Esophagus muscularis mucosa (tissue), 4 donors: Measurements from ENCODE around the gene TCN1. TPM values are rescaled to one million over a fixed set of nuclear protein-coding genes. Genes with fewer than 3 reads are reported as not detected.

Experiments used
- DNase-seq: peaks from one replicate; pipeline ENCODE4 v3.0.0-alpha.2; 2017; ENCODE audit errors: extremely low spot score
- H3K27ac ChIP-seq, 4 donors: fragments of 200-600 bp; sonication (generic); replicated peaks in 1 of 4; 1 replicate in 3 of 4; 2 replicates in 1 of 4; pipeline ENCODE4 v1.5.1; 2016 to 2019; ENCODE audit warnings: mild to moderate bottlenecking in 1 of 4
- H3K27me3 ChIP-seq, 4 donors: fragments of 200-600 bp; sonication (generic); one replicate each; pipeline versions ENCODE4 v1.5.1 to v1.6.0; 2016 to 2019
- H3K36me3 ChIP-seq, 4 donors: fragments of 200-600 bp; sonication (generic); one replicate each; pipeline ENCODE4 v1.5.1; 2016 to 2019
- H3K4me1 ChIP-seq, 4 donors: fragments of 200-600 bp; sonication (generic); one replicate each; pipeline ENCODE4 v1.5.1; 2016 to 2019
- H3K4me3 ChIP-seq, 4 donors: fragments of 200-600 bp; sonication (generic); 1 replicate in 2 of 4; 2 replicates in 2 of 4; pipeline ENCODE4 v1.5.1; 2016 to 2019; ENCODE audit warnings: mild to moderate bottlenecking in 4 of 4, moderate library complexity in 1 of 4
- H3K9me3 ChIP-seq, 4 donors: fragments of 200-600 bp; sonication (generic); 1 replicate in 3 of 4; 2 replicates in 1 of 4; pipeline ENCODE4 v1.5.1; 2016 to 2019
- EP300 ChIP-seq: sonication (generic); formaldehyde crosslinking; IDR thresholded peaks from one replicate; pipeline ENCODE4 v1.6.1; 2017; ENCODE audit warnings: antibody characterized with exemption
- POLR2A ChIP-seq: fragments of 450-650 bp; IDR thresholded peaks from one replicate; pipeline ENCODE4 v1.6.1; 2017; ENCODE audit warnings: antibody characterized with exemption, moderate library complexity, mild to moderate bottlenecking, low read depth
- POLR2AphosphoS5 ChIP-seq, 2 donors: sonication (generic); formaldehyde crosslinking; IDR thresholded peaks; one replicate each; pipeline ENCODE4 v1.6.1; 2017; ENCODE audit warnings: antibody characterized with exemption in 2 of 2
- WGBS: methylation state at CpG from one replicate; pipeline ENCODE4 v1.1.5; 2018; 5-methylcytosine and 5-hydroxymethylcytosine counted together
- intact Hi-C: fragments of 100-400 bp; cut with DNase I; formaldehyde crosslinking; loops from one replicate; pipeline ENCODE4 v1.15.1; 2023
- total RNA-seq, 4 donors: library from RNA; depleted of rRNA; stranded (reverse); fragments of >200 nt; gene quantifications; one replicate each; pipeline versions ENCODE4 v1.1.0 to v1.2.1, GENCODE V29; 2016
- TF ChIP-seq, protein P1 (sequence below), 3 experiments: fragments of 200-600 bp in 2 of 3; fragments of 450-650 bp in 1 of 3; sonication (generic) in 2 of 3; IDR thresholded peaks; one replicate each; pipeline ENCODE4 v1.5.1; 2017 to 2019; ENCODE audit warnings: antibody characterized with exemption in 3 of 3, mild to moderate bottlenecking in 2 of 3, moderate library complexity in 1 of 3

TCN1 gene
- total RNA-seq, 4 donors from 2014 or later = 0.66 TPM; not detected in 3

GRCh38 chr11:59807047-59807610, 59.2 kb downstream of the TCN1 start:
- intact Hi-C loops = loop anchor here (10.0 kb wide), 2 partner anchors 142 to 272 kb away; partner anchors contain the start of gene PATL1
- TF ChIP-seq POLR2AphosphoS5 (IDR thresholded peaks at IDR 0.05) (no peak), POLR2A (no peak), EP300 (no peak)
- TF ChIP-seq, protein P1, sequence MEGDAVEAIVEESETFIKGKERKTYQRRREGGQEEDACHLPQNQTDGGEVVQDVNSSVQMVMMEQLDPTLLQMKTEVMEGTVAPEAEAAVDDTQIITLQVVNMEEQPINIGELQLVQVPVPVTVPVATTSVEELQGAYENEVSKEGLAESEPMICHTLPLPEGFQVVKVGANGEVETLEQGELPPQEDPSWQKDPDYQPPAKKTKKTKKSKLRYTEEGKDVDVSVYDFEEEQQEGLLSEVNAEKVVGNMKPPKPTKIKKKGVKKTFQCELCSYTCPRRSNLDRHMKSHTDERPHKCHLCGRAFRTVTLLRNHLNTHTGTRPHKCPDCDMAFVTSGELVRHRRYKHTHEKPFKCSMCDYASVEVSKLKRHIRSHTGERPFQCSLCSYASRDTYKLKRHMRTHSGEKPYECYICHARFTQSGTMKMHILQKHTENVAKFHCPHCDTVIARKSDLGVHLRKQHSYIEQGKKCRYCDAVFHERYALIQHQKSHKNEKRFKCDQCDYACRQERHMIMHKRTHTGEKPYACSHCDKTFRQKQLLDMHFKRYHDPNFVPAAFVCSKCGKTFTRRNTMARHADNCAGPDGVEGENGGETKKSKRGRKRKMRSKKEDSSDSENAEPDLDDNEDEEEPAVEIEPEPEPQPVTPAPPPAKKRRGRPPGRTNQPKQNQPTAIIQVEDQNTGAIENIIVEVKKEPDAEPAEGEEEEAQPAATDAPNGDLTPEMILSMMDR (IDR thresholded peaks at IDR 0.05) = no peak
- WGBS = 67% methylated on average over 1 of the region's 1 CpG

DNA sequence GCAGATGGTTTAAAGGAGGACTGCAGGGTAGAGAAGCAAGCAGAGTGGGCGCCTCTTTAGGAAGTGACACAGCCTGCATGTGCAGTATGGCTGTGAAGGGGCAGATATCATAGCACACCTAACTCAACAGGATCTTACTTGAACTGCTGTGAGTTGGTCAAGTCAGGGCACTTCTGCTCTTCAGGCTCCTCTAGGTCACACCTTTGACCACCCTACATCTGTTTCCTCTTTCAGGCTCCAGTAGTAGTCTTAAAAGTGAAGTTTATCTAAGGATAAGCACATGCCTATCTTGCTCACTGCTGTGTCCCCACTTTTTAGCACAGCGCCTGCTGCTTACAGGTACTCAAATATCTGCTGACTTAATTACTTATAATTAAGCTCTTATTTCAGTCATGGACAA, 62.2 kb downstream of the TCN1 start:
- WGBS = 86% methylated on average over 2 of the region's 2 CpGs
- H3K9me3 ChIP-seq = no peaks in the 10 kb centered on the region
- TF ChIP-seq POLR2AphosphoS5 (IDR thresholded peaks at IDR 0.05) (no peak), POLR2A (no peak), EP300 (no peak)
- TF ChIP-seq, protein P1 (IDR thresholded peaks at IDR 0.05) = no peak
- H3K27ac ChIP-seq = no peak overlapping the region
- intact Hi-C loops = loop anchor here (10.0 kb wide), 2 partner anchors 139 to 269 kb away; partner anchors contain the start of gene PATL1
- no peaks in the 10 kb centered on the region for H3K27me3 ChIP-seq
- H3K4me3 ChIP-seq = no peak overlapping the region
- peaks cover 6 to 11% (median 8%) of the 10 kb centered on the region in 4 donors for H3K4me1 ChIP-seq
- DNase-seq = no peak
- peaks cover 21 to 78% (median 62%) of the 10 kb centered on the region in 4 donors for H3K36me3 ChIP-seq

More at GRCh38 chr11:59807047-59807610, 59.2 kb downstream of the TCN1 start:
- Histone ChIP-seq H3K36me3 (peaks cover 21 to 60% (median 53%) of the 10 kb centered on the region in 4 donors), H3K27me3 (no peaks in the 10 kb centered on the region), H3K4me3 (no peak overlapping the region), H3K27ac (no peak overlapping the region), H3K4me1 (peaks cover 16 to 23% (median 18%) of the 10 kb centered on the region in 4 donors), H3K9me3 (no peaks in the 10 kb centered on the region)
- DNase-seq = no peak

Other genes with a start within 250 kb of the TCN1 start
- gene PATL1, start 197.4 kb downstream of the TCN1 start, total RNA-seq = 10 to 100 TPM; 12.5 to 18.5 (median 16.1) TPM
- gene OR10V1, start 152.6 kb downstream of the TCN1 start, total RNA-seq = not detected
- 10 to 100 TPM; 16.3 to 24.0 (median 22.3) TPM for gene STX3, start 111.1 kb downstream of the TCN1 start, total RNA-seq
- 10 to 100 TPM; 47.9 to 58.6 (median 52.1) TPM for gene MRPL16, start 55.7 kb downstream of the TCN1 start, total RNA-seq
- gene CBLIF, start 21.0 kb downstream of the TCN1 start, total RNA-seq = not detected
- not detected for gene OOSP3, start 12.3 kb upstream of the TCN1 start, total RNA-seq
- not detected for gene OOSP1, start 71.9 kb upstream of the TCN1 start, total RNA-seq
- not detected for gene OOSP4A, start 97.5 kb upstream of the TCN1 start, total RNA-seq
- not detected for gene OOSP4B, start 150.7 kb upstream of the TCN1 start, total RNA-seq
- not detected for gene OOSP2, start 173.9 kb upstream of the TCN1 start, total RNA-seq
- not detected for gene MS4A3, start 190.2 kb upstream of the TCN1 start, total RNA-seq
- 1 to 10 TPM in 3 of 4 donors, under 1 TPM in 1; 0.32 to 6.0 (median 2.6) TPM for gene MS4A2, start 222.2 kb upstream of the TCN1 start, total RNA-seq